GM23248 (cell line): ENCODE measurements around the gene DNASE1L1. TPM values are rescaled to one million over a fixed set of nuclear protein-coding genes. Genes with fewer than 3 reads are reported as not detected.

Source experiments
- DNase-seq: peaks from one replicate; pipeline ENCODE4 v3.0.0-alpha.2; 2015
- H2AFZ ChIP-seq: fragments of 200-600 bp; sonication (generic); 2 replicates; pipeline ENCODE4 v1.6.1; 2016; ENCODE audit warnings: antibody characterized with exemption
- H3F3A ChIP-seq: fragments of 200-600 bp; sonication (generic); 2 replicates; pipeline ENCODE4 v1.6.1; 2016; ENCODE audit warnings: mild to moderate bottlenecking, antibody characterized with exemption, mixed run types; ENCODE audit not compliant: insufficient read depth
- H3K27ac ChIP-seq: fragments of 200-600 bp; sonication (generic); 2 replicates; pipeline ENCODE4 v1.5.1; 2016; ENCODE audit warnings: mild to moderate bottlenecking
- H3K27me3 ChIP-seq: fragments of 200-600 bp; sonication (generic); replicated peaks from 2 replicates; pipeline ENCODE4 v1.6.1; 2016; ENCODE audit warnings: mild to moderate bottlenecking; ENCODE audit not compliant: insufficient read depth
- H3K36me3 ChIP-seq: fragments of 200-600 bp; sonication (generic); 2 replicates; pipeline ENCODE4 v1.6.1; 2016; ENCODE audit warnings: low read depth, mild to moderate bottlenecking
- H3K4me1 ChIP-seq: fragments of 200-600 bp; sonication (generic); 2 replicates; pipeline ENCODE4 v1.6.1; 2016; ENCODE audit warnings: mild to moderate bottlenecking; ENCODE audit not compliant: insufficient read depth
- H3K4me2 ChIP-seq: fragments of 200-600 bp; sonication (generic); one replicate; pipeline ENCODE4 v1.6.1; 2016; ENCODE audit warnings: mild to moderate bottlenecking; ENCODE audit not compliant: unreplicated experiment
- H3K4me3 ChIP-seq: fragments of 200-600 bp; sonication (generic); 2 replicates; pipeline ENCODE4 v1.5.1; 2016; ENCODE audit warnings: mild to moderate bottlenecking
- H3K79me2 ChIP-seq: fragments of 200-600 bp; sonication (generic); 2 replicates; pipeline ENCODE4 v1.6.1; 2016; ENCODE audit warnings: mild to moderate bottlenecking; ENCODE audit not compliant: insufficient read depth
- H3K9ac ChIP-seq: fragments of 200-600 bp; sonication (generic); 2 replicates; pipeline ENCODE4 v1.6.1; 2016; ENCODE audit warnings: mild to moderate bottlenecking
- H3K9me2 ChIP-seq: fragments of 200-600 bp; sonication (generic); 2 replicates; pipeline ENCODE4 v1.6.1; 2016; ENCODE audit warnings: mixed run types, mild to moderate bottlenecking, moderate library complexity; ENCODE audit not compliant: insufficient read depth
- H3K9me3 ChIP-seq: fragments of 200-600 bp; sonication (generic); one replicate; pipeline ENCODE4 v1.6.1; 2017; ENCODE audit warnings: low read depth
- H4K20me1 ChIP-seq: fragments of 200-600 bp; sonication (generic); 2 replicates; pipeline ENCODE4 v1.6.0; 2016; ENCODE audit not compliant: insufficient read depth
- EZH2 ChIP-seq: fragments of 200-600 bp; sonication (generic); IDR thresholded peaks from 2 replicates; pipeline ENCODE4 v1.6.1; 2018; ENCODE audit warnings: antibody characterized with exemption, mild to moderate bottlenecking; ENCODE audit not compliant: insufficient read depth, poor library complexity, severe bottlenecking
- EZH2phosphoT487 ChIP-seq: fragments of 200-600 bp; sonication (generic); IDR thresholded peaks from 2 replicates; pipeline ENCODE4 v1.6.1; 2018; ENCODE audit warnings: antibody characterized with exemption, moderate library complexity, mild to moderate bottlenecking, low read depth; ENCODE audit not compliant: insufficient read depth
- WGBS, 2 experiments: methylation state at CpG; one replicate each; pipeline ENCODE4 v1.1.6; 2015 to 2017; ENCODE audit warnings: low lambda C conversion rate in 2 of 2, low coverage in 1 of 2; ENCODE audit errors: missing lambda C conversion rate in 2 of 2; 5-methylcytosine and 5-hydroxymethylcytosine counted together
- in situ Hi-C: fragments of 300-500 bp; cut with MboI; formaldehyde crosslinking; loops from 2 replicates; pipeline ENCODE4 v1.15.0; 2020
- polyA plus RNA-seq: library from polyadenylated mRNA; unstranded; fragments of >200 nt; fragmentation: Nextera tagmentation; extraction: Ambion mirVana; gene quantifications from 2 replicates; pipeline ENCODE4 v1.2.1, GENCODE V29; 2016
- total RNA-seq: library from RNA; depleted of rRNA; stranded (reverse); fragments of >200 nt; shearing (Covaris generic); gene quantifications from 2 replicates; pipeline ENCODE4 v1.2.3, GENCODE V29; 2014

DNASE1L1 gene
- total and polyA plus RNA-seq, 2 experiments from 2014 or later: 16.6 to 60.7 TPM

DNA sequence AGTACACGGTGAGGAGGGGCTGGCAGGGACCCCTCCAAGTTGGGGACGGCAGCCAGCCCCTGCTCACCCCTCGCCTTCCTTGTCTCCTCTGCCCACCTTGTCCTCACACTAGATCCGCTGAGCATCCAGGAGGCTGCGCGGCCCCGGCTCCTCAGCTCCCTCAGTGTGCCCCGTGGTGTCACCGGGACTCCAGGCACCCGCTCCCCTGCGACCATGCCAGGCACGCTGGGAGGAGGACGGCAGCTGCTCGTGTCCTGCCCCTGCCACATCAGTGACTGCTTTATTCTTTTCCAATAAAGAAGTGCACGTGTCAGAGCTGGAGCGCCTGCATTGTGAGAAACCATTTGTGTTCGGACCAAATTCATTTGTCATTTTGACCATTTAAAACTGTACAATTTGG, 41.3 kb upstream of the DNASE1L1 start:
- DNase-seq: no peak
- Histone ChIP-seq H3K79me2 (peaks cover 28% of the 10 kb centered on the region), H4K20me1 (no peaks in the 10 kb centered on the region), H3K4me2 (no peak overlapping the region), H3F3A (no peaks in the 10 kb centered on the region), H3K36me3 (no peaks in the 10 kb centered on the region), H3K9me2 (no peaks in the 10 kb centered on the region), H3K4me1 (peaks cover 3% of the 10 kb centered on the region; the same call in 1 of the 2 replicates), H3K27me3 (no peaks in the 10 kb centered on the region), H2AFZ (no peak overlapping the region), H3K9me3 (no peaks in the 10 kb centered on the region), H3K27ac (no peak overlapping the region), H3K4me3 (no peak overlapping the region), H3K9ac (no peak overlapping the region)
- 86 to 97% methylated on average over 8 to 14 of the region's 17 CpGs for WGBS, 2 experiments
- TF ChIP-seq EZH2phosphoT487 (no peak), EZH2 (no peak)
- in situ Hi-C loops: no loop called here

DNA sequence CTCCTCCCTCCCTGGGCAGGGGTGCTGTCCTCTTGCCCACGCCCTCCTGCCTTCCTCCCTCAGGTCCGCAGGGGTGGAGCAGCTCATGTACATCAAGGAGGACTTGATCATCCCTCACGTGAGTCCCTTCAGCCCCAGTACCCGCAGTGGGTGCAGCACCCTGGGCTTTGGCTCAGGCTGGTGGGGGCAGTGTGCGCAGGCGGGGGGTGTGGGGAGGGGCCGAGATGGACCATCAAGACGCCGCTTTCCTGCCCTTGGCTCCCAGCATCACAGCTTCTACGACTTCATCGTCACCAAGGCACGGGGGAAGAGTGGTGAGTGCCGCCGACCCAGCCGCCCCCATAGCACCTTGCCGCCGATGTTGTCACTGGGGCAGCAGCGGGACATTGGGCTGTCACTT, 40.6 kb upstream of the DNASE1L1 start:
- WGBS, 2 experiments: 97 to 100% methylated on average over 5 to 18 of the region's 18 CpGs

DNA sequence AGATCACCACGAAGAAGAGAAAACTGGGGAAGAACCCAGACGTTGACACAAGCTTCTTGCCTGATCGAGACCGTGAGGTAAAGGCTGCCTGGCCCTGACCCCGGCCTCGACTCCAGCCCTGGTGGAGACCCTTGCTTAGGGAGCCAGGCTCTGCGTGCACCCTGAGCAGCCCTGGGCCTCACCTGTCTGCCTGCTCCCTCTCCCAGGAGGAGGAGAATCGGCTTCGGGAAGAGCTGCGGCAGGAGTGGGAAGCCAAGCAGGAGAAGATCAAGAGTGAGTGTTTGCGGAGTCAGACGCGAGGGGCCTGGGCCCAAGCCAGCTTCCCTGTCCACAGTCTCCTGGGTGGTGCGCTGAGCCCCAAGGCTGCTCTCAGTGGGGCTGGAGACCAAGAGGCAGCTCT, 39.4 kb upstream of the DNASE1L1 start:
- Histone ChIP-seq H4K20me1 (no peaks in the 10 kb centered on the region), H3K4me2 (no peak overlapping the region), H3K4me3 (no peak overlapping the region), H3K9me3 (no peaks in the 10 kb centered on the region), H3K36me3 (no peaks in the 10 kb centered on the region), H3K9ac (no peak overlapping the region), H3K4me1 (peaks cover 5% of the 10 kb centered on the region; the same call in 1 of the 2 replicates), H3K79me2 (peaks cover 39% of the 10 kb centered on the region), H3K27ac (no peak overlapping the region), H3K9me2 (no peaks in the 10 kb centered on the region), H3F3A (no peaks in the 10 kb centered on the region; the same call in 1 of the 2 replicates), H3K27me3 (no peaks in the 10 kb centered on the region), H2AFZ (no peak overlapping the region)
- in situ Hi-C loops: no loop called here
- DNase-seq: no peak
- WGBS, 2 experiments: 93 to 94% methylated on average over 9 to 14 of the region's 14 CpGs
- no peak for TF ChIP-seq EZH2phosphoT487
- no peak for TF ChIP-seq EZH2

More for the DNA sequence above, 40.6 kb upstream of the DNASE1L1 start:
- Histone ChIP-seq H2AFZ (no peak overlapping the region), H3K9ac (no peak overlapping the region), H3K36me3 (no peaks in the 10 kb centered on the region), H3K9me3 (no peaks in the 10 kb centered on the region), H3K79me2 (peaks cover 35% of the 10 kb centered on the region), H3K4me3 (no peak overlapping the region), H3F3A (no peaks in the 10 kb centered on the region), H4K20me1 (no peaks in the 10 kb centered on the region), H3K27ac (no peak overlapping the region), H3K4me2 (no peak overlapping the region), H3K27me3 (no peaks in the 10 kb centered on the region), H3K9me2 (no peaks in the 10 kb centered on the region), H3K4me1 (peaks cover 5% of the 10 kb centered on the region; the same call in 1 of the 2 replicates)
- in situ Hi-C loops: no loop called here
- DNase-seq: no peak
- TF ChIP-seq EZH2phosphoT487 (no peak), EZH2 (no peak)

DNA sequence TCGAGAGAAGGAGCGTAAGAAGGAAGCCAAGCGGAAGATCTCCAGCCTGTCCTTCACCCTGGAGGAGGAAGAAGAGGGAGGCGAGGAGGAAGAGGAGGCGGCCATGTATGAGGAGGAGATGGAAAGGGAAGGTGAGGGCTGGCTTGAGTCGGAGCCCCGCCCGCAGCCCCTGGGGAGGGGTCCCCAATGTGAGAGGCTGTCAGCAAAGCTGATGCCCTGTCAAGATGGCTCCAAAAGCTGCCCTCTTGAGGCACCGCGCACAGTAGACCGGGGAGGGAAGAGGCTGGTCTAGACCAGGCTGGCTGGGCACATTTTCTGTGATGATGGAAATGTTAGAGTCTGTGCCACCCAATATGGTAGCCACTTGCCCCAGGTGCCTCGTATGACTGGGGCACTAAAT, 37.4 kb upstream of the DNASE1L1 start:
- no peak for TF ChIP-seq EZH2phosphoT487
- no peak for TF ChIP-seq EZH2
- H3K79me2 ChIP-seq: peaks cover 48% of the 10 kb centered on the region
- no peaks in the 10 kb centered on the region for H3K9me2 ChIP-seq
- 67 to 77% methylated on average over 3 to 12 of the region's 12 CpGs for WGBS, 2 experiments
- in situ Hi-C loops: no loop called here
- H3K36me3 ChIP-seq: no peaks in the 10 kb centered on the region
- peaks cover 5% of the 10 kb centered on the region; the same call in 1 of the 2 replicates for H3K4me1 ChIP-seq
- H4K20me1 ChIP-seq: no peaks in the 10 kb centered on the region
- H3K27me3 ChIP-seq: no peaks in the 10 kb centered on the region
- H3K9me3 ChIP-seq: no peaks in the 10 kb centered on the region
- no peak for DNase-seq
- no peak overlapping the region for H3K27ac ChIP-seq
- H3K4me3 ChIP-seq: no peak overlapping the region
- no peak overlapping the region for H3K9ac ChIP-seq
- H3K4me2 ChIP-seq: no peak overlapping the region
- H3F3A ChIP-seq: no peaks in the 10 kb centered on the region; the same call in 1 of the 2 replicates
- H2AFZ ChIP-seq: no peak overlapping the region
